Uterus (tissue), 4 donors: ENCODE measurements around the gene PREX1. TPM values are rescaled to one million over a fixed set of nuclear protein-coding genes. Genes with fewer than 3 reads are reported as not detected.
"Not testable (repeated sequence)": the region's sequence is repeated elsewhere in the genome, so short reads cannot be mapped to it uniquely, and the experiment has no call there.

Experiments
- DNase-seq, 2 donors: peaks; one replicate each; pipeline ENCODE4 v3.0.0-alpha.2; 2019 to 2020
- H3K27ac ChIP-seq, 2 donors: fragments of 200-600 bp; sonication (generic); 1 replicate in 1 of 2; 2 replicates in 1 of 2; pipeline ENCODE4 v1.5.1; 2016 to 2018
- H3K27me3 ChIP-seq, 2 donors: fragments of 200-600 bp; sonication (generic); one replicate each; pipeline ENCODE4 v1.5.1; 2018 to 2019; ENCODE audit warnings: control low read depth in 1 of 2
- H3K36me3 ChIP-seq, 2 donors: fragments of 200-600 bp; sonication (generic); one replicate each; pipeline ENCODE4 v1.5.1; 2019; ENCODE audit warnings: control low read depth in 1 of 2
- H3K4me1 ChIP-seq, 2 donors: fragments of 200-600 bp; sonication (generic); one replicate each; pipeline ENCODE4 v1.5.1; 2018 to 2019; ENCODE audit warnings: control low read depth in 1 of 2
- H3K4me3 ChIP-seq, 2 donors: fragments of 200-600 bp; sonication (generic); 1 replicate in 1 of 2; 2 replicates in 1 of 2; pipeline ENCODE4 v1.5.1; 2018 to 2019; ENCODE audit warnings: mild to moderate bottlenecking in 1 of 2
- H3K9me3 ChIP-seq, 2 donors: fragments of 200-600 bp; sonication (generic); one replicate each; pipeline ENCODE4 v1.5.1; 2019; ENCODE audit warnings: control low read depth in 1 of 2
- CTCF ChIP-seq, 4 experiments: fragments of 200-600 bp in 2 of 4; fragments of 450-650 bp in 2 of 4; sonication (generic) in 2 of 4; IDR thresholded peaks; one replicate each; pipeline ENCODE4 v1.5.1; 2016 to 2019; ENCODE audit warnings: antibody characterized with exemption in 4 of 4, mild to moderate bottlenecking in 2 of 4, moderate library complexity in 1 of 4
- POLR2A ChIP-seq, 2 donors: fragments of 450-650 bp; IDR thresholded peaks; one replicate each; pipeline ENCODE4 v1.6.1; 2016; ENCODE audit warnings: antibody characterized with exemption in 2 of 2, mild to moderate bottlenecking in 1 of 2, moderate library complexity in 1 of 2
- intact Hi-C: fragments of 100-400 bp; cut with DNase I; formaldehyde crosslinking; loops from one replicate; pipeline ENCODE4 v1.15.1; 2023; ENCODE audit warnings: low total_unique reads
- total RNA-seq, 4 donors: library from RNA; depleted of rRNA in 3 of 4; stranded (reverse); fragments of >200 nt in 3 of 4; gene quantifications; one replicate each; pipeline versions ENCODE4 v1.1.0 to v1.2.4, GENCODE V29; 2014 to 2023
- donor health status: DM: yes; HTN: yes; CAD: no.

The PREX1 gene
- total RNA-seq, 4 donors from 2014 or later: 3.6 to 19.7 (median 11.3) TPM

DNA sequence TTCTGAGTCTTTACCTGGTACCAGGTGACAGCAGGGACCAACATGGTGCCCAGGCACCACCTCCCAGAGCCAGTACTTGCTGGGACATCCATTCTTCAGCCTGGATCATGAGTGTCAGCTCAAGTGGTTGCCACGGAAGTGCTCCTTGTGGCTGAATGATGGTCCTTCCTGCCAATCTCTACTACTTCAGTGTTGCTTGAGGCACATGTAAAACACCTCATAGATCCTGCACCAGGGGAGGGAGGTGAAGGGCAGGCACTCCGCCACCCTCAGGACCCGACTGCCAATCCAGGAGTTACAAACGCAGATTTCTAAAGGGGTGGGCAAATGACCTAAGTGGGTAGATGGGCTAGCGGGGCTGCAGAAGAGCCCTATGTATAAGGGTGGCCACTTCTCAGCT is 226.0 kb downstream of the PREX1 start:
- no peaks in the 10 kb centered on the region for H3K36me3 ChIP-seq
- H3K4me1 ChIP-seq: no peaks in the 10 kb centered on the region
- no peaks in the 10 kb centered on the region for H3K27me3 ChIP-seq
- H3K4me3 ChIP-seq: no peak overlapping the region
- H3K27ac ChIP-seq: no peak overlapping the region
- TF ChIP-seq POLR2A (IDR thresholded peaks at IDR 0.05) (no peak), CTCF (IDR thresholded peaks at IDR 0.05) (no peak)
- no peaks in the 10 kb centered on the region for H3K9me3 ChIP-seq
- DNase-seq: no peak
- intact Hi-C loops: no loop called here

GRCh38 chr20:48600470-48600945 is 227.3 kb downstream of the PREX1 start:
- H3K4me3 ChIP-seq: no peak overlapping the region
- no peaks in the 10 kb centered on the region for H3K36me3 ChIP-seq
- no peaks in the 10 kb centered on the region for H3K4me1 ChIP-seq
- H3K9me3 ChIP-seq: no peaks in the 10 kb centered on the region
- no peaks in the 10 kb centered on the region for H3K27me3 ChIP-seq
- TF ChIP-seq POLR2A (IDR thresholded peaks at IDR 0.05) (no peak), CTCF (IDR thresholded peaks at IDR 0.05) (no peak)
- intact Hi-C loops: no loop called here
- DNase-seq: no peak
- H3K27ac ChIP-seq: no peak overlapping the region

GRCh38 chr20:48599748-48600469 is 227.9 kb downstream of the PREX1 start:
- Histone ChIP-seq H3K9me3 (no peaks in the 10 kb centered on the region), H3K4me3 (no peak overlapping the region), H3K4me1 (no peaks in the 10 kb centered on the region), H3K27ac (no peak overlapping the region), H3K36me3 (no peaks in the 10 kb centered on the region), H3K27me3 (no peaks in the 10 kb centered on the region)
- TF ChIP-seq CTCF (IDR thresholded peaks at IDR 0.05): no peak
- no peak for TF ChIP-seq POLR2A (IDR thresholded peaks at IDR 0.05)
- no peak for DNase-seq
- intact Hi-C loops: no loop called here

DNA sequence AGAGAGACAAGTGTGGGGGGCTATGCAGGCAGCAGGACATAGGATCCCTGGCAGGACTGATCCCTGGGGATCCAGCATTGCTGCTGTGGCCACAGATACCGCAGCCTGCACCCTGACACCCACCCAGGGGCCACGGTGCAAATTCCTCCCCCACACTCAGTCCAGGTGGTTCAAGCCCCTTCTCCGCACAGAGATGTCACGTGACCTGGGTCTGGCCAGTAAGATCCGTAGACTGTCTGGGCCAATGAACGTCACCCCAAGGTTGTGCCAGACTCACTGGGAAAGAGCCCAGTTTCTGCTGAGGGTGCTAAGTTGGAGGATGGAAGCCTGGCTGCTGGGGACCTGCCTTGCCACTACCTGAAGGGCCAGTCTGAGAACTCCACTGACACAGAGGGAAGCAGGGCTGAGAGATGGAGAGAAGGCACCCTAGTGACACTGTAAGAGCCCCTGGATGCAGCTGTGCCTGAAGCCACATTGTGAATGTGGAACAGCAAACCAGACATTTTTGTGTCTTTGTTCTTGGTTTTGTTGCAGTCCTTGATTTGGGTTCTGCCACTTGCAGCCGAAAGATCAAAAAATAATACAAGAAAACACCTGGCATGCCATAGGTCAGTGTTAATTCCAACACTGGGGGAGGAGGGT is 228.6 kb downstream of the PREX1 start:
- Histone ChIP-seq H3K9me3 (no peaks in the 10 kb centered on the region), H3K27ac (no peak overlapping the region), H3K4me3 (no peak overlapping the region), H3K4me1 (no peaks in the 10 kb centered on the region), H3K36me3 (no peaks in the 10 kb centered on the region), H3K27me3 (no peaks in the 10 kb centered on the region)
- DNase-seq: no peak
- intact Hi-C loops: no loop called here
- TF ChIP-seq POLR2A (IDR thresholded peaks at IDR 0.05): no peak
- TF ChIP-seq CTCF (IDR thresholded peaks at IDR 0.05): no peak

DNA sequence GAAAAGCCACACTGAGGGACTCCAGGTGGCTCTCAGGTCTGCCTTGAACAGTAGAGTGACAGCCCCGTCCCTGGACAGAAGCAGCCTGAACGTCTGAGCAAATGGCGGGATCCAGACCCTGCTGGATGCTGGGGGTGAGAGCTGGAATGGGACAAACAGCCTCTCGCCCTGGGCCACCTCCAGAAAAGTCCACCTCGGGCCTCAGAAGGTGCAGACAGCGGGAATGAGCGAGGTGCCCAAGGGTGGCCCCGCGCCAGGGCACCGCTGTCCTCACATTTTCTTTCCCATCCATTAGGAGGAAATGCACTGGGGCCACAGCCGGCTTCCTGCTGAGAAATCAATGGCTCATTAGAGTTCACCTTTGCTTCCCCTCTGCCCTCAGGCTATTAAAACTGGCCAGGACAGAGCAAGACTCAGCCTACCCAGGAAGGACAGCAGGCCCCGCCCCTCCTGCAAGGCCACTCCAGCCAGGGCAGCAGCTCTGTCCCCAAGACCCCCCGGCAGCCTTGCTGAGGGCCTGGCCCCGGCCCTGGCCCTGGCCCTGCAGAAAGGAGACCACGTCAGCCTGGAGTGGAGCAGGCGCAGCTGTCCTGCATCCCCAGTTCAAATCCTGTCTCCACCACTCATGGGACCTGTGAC is 229.4 kb downstream of the PREX1 start:
- H3K27me3 ChIP-seq, H3K4me3 ChIP-seq, intact Hi-C loops, H3K9me3 ChIP-seq, H3K4me1 ChIP-seq, H3K36me3 ChIP-seq, H3K27ac ChIP-seq, DNase-seq: not testable (repeated sequence)
